Lower lobe of right lung (tissue), 2 donors: Measurements from ENCODE around the gene MBNL1. TPM values are rescaled to one million over a fixed set of nuclear protein-coding genes. Genes with fewer than 3 reads are reported as not detected.

Source experiments
- ATAC-seq, 2 donors: fragments of 200-7000 bp; cut with Tn5 transposase; one replicate each; pipeline ENCODE4 v1.9.1; 2020 to 2022; ENCODE audit warnings: mild to moderate bottlenecking in 2 of 2, moderate library complexity in 2 of 2
- DNase-seq: peaks from one replicate; pipeline ENCODE4 v3.0.0-alpha.2; 2020
- H3K27ac ChIP-seq: fragments of 200-600 bp; one replicate; pipeline ENCODE4 v1.8.0; 2022
- H3K27me3 ChIP-seq: fragments of 200-600 bp; one replicate; pipeline ENCODE4 v1.8.0; 2022; ENCODE audit warnings: low read depth
- H3K36me3 ChIP-seq: fragments of 200-600 bp; one replicate; pipeline ENCODE4 v1.8.0; 2022; ENCODE audit warnings: mild to moderate bottlenecking
- H3K4me1 ChIP-seq: fragments of 200-600 bp; one replicate; pipeline ENCODE4 v1.8.0; 2022
- H3K4me3 ChIP-seq: fragments of 200-600 bp; one replicate; pipeline ENCODE4 v1.8.0; 2022; ENCODE audit warnings: mild to moderate bottlenecking
- H3K9me3 ChIP-seq: fragments of 200-600 bp; one replicate; pipeline ENCODE4 v1.8.0; 2022
- intact Hi-C: fragments of 100-400 bp; cut with DNase I; formaldehyde crosslinking; loops from one replicate; pipeline ENCODE4 v1.11.0; 2022
- total RNA-seq: library from RNA; stranded (reverse); fragmentation: NEBNext Ultra II Directional; extraction: Animal tissue kit (Norgen Biotek cat#: 25700); gene quantifications from one replicate; pipeline ENCODE4 v1.2.1, GENCODE V29; 2021
- TF ChIP-seq, protein P1 (sequence below): fragments of 200-600 bp; IDR thresholded peaks from one replicate; pipeline ENCODE4 v1.8.0; 2022; ENCODE audit warnings: antibody characterized with exemption, mild to moderate bottlenecking
- donor health status: DM: no; HTN: yes; CAD: no; lungs with severe emphysema.

The MBNL1 gene
- total RNA-seq, 1 donor from 2014 or later = 235 TPM

DNA sequence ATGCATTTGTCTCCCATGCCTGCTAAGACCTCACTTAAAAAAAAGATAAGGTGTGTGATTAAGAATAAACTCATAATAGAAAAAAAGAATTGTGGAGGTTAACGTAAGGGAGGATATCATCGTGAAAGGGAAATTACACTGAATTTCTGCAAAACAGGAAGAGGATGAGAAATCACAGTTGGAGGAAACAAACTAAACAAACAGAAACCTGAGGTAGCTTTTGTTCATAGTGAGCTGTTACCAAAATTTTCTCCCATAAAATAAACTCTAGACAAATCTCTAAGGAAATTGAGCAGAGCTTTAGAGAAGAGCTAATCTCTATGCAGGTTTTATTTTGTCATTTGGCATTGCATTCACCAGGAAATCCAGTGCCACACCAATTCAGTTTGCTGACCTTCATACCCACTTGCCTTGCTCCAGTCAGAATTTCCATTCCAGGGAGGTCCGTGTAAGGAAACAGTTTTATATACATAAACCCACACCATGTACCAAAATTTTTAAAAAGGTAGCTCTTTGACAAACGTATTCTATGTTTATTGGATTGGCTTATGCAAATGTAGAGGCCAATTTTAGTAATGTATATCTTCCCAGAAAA lies 231.2 kb downstream of the MBNL1 start:
- ATAC-seq (no peak), DNase-seq (no peak)
- Histone ChIP-seq H3K9me3 (peaks cover 5% of the 10 kb centered on the region), H3K27me3 (no peaks in the 10 kb centered on the region), H3K36me3 (no peaks in the 10 kb centered on the region), H3K4me1 (no peaks in the 10 kb centered on the region), H3K27ac (no peak overlapping the region), H3K4me3 (no peak overlapping the region)
- intact Hi-C loops = no loop called here
- TF ChIP-seq, protein P1, sequence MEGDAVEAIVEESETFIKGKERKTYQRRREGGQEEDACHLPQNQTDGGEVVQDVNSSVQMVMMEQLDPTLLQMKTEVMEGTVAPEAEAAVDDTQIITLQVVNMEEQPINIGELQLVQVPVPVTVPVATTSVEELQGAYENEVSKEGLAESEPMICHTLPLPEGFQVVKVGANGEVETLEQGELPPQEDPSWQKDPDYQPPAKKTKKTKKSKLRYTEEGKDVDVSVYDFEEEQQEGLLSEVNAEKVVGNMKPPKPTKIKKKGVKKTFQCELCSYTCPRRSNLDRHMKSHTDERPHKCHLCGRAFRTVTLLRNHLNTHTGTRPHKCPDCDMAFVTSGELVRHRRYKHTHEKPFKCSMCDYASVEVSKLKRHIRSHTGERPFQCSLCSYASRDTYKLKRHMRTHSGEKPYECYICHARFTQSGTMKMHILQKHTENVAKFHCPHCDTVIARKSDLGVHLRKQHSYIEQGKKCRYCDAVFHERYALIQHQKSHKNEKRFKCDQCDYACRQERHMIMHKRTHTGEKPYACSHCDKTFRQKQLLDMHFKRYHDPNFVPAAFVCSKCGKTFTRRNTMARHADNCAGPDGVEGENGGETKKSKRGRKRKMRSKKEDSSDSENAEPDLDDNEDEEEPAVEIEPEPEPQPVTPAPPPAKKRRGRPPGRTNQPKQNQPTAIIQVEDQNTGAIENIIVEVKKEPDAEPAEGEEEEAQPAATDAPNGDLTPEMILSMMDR = no peak

DNA sequence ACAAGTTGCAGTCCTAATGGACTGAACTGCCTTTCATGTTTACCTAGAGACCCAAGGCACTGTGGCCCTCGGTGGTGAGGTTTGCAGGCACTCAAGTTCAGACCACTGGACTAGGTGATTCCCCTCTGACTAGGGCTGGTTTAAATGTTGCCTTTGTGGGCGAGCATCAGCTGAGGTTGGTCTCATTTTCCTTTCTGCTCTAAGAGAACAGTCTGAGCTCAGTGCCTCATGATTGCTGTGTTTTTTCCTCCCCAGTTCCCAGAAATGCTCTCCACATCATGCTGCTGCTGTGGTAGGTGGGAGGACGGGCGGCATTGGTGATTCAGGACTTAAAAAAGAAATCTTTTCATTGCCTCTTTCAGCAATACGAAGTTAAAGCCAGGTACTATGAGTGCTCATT lies 237.2 kb downstream of the MBNL1 start:
- no peaks in the 10 kb centered on the region for H3K27me3 ChIP-seq
- H3K27ac ChIP-seq = no peak overlapping the region
- no peaks in the 10 kb centered on the region for H3K9me3 ChIP-seq
- ATAC-seq (no peak), DNase-seq (no peak)
- H3K4me3 ChIP-seq = no peak overlapping the region
- TF ChIP-seq, protein P1 = no peak
- intact Hi-C loops = no loop called here
- no peaks in the 10 kb centered on the region for H3K36me3 ChIP-seq
- H3K4me1 ChIP-seq = no peaks in the 10 kb centered on the region

DNA sequence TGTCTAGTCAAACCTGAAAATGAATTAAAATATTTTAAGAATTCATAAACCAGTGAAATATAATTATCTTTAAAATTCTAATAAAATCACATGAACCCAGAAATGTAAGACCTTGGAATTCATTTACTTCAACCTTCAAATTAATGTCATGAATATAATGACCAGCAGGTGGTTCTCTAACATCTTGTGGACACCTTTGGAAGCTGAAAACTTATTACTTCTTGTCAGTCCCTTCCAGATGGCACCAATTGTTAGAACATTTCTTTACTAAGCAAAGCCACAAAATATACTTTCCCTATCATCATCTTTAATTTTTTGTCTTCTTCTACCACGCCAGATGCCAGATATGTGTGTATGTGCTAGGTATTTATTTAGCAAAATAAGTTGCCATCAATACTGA lies 240.0 kb downstream of the MBNL1 start:
- ATAC-seq (no peak), DNase-seq (no peak)
- H3K27me3 ChIP-seq = no peaks in the 10 kb centered on the region
- no peaks in the 10 kb centered on the region for H3K9me3 ChIP-seq
- no peak overlapping the region for H3K27ac ChIP-seq
- intact Hi-C loops = no loop called here
- TF ChIP-seq, protein P1 = peak; percentile 20
- H3K4me3 ChIP-seq = no peak overlapping the region
- H3K36me3 ChIP-seq = no peaks in the 10 kb centered on the region
- no peaks in the 10 kb centered on the region for H3K4me1 ChIP-seq

DNA sequence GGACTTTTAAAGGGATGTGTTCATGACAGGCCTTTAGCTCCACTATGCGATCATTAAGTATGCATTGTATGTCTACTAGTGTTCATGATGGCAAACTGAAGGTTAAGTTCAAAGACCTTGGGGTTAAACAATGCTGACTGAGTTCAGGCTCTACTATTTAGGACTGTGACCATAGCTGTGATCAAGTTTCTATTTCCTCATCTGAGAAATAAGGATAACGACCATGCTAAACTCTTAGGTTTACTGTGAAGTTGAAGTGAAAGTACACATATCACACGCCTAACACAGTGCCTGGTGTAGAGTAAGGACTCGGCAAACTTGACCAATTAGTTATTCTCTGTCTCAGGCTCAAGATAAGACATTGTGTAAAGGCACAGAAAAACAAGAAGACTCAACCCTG lies 243.2 kb downstream of the MBNL1 start:
- no peaks in the 10 kb centered on the region for H3K27me3 ChIP-seq
- no peaks in the 10 kb centered on the region for H3K9me3 ChIP-seq
- TF ChIP-seq, protein P1 = no peak
- intact Hi-C loops = no loop called here
- H3K36me3 ChIP-seq = no peaks in the 10 kb centered on the region
- DNase-seq (no peak), ATAC-seq (no peak)
- H3K4me1 ChIP-seq = no peaks in the 10 kb centered on the region
- no peak overlapping the region for H3K4me3 ChIP-seq
- H3K27ac ChIP-seq = no peak overlapping the region

DNA sequence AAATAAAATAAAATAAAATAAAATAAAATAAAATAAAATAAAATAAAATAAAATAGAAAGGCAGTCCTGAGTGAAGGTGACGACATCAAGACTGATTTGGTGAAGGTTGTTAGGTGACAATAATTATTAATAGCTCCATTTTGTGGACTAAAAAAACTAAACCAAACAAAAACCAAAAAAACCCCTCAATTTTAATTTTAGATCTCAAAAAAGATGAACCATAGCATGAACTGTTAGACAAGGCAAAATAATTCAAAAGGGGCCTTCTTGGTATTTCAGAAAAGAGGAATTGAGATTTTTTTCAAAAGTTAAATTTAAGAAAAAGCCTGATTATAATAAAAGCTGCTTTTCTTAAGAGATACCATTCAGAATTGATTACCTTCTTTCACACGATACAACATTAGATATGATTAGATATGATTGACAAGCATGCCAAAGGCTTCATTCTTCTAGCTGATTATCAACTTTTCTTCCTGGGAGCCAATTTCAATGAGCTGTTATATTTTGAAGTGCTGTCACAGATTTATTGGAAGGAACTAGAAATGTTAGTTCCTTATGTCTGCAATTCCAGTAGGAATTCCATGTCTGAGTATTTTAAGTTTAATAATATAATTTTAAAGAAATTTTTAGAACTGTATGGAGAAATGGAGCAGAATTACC lies 244.7 kb downstream of the MBNL1 start:
- ATAC-seq (no peak), DNase-seq (no peak)
- Histone ChIP-seq H3K4me1 (no peaks in the 10 kb centered on the region), H3K36me3 (no peaks in the 10 kb centered on the region), H3K9me3 (no peaks in the 10 kb centered on the region), H3K27me3 (no peaks in the 10 kb centered on the region), H3K4me3 (no peak overlapping the region), H3K27ac (no peak overlapping the region)
- intact Hi-C loops = no loop called here
- TF ChIP-seq, protein P1 = no peak
